Adrenal gland (tissue), 12 donors: ENCODE data around the gene ARPC4. TPM values are rescaled to one million over a fixed set of nuclear protein-coding genes. Genes with fewer than 3 reads are reported as not detected.
"Not testable (repeated sequence)": the region's sequence is repeated elsewhere in the genome, so short reads cannot be mapped to it uniquely, and the experiment has no call there.

Source experiments
- DNase-seq, 7 donors: peaks; one replicate each; pipeline ENCODE4 v3.0.0-alpha.2; 2019 to 2020
- H3K27ac ChIP-seq, 5 donors: fragments of 200-600 bp; sonication (generic) in 4 of 5; 1 replicate in 3 of 5; 2 replicates in 2 of 5; pipeline versions ENCODE4 v1.5.1 to v1.8.0; 2016 to 2020; ENCODE audit warnings: mild to moderate bottlenecking in 1 of 5
- H3K27me3 ChIP-seq: fragments of 200-600 bp; 2 replicates; pipeline ENCODE4 v1.8.0; 2021
- H3K36me3 ChIP-seq, 2 donors: fragments of 200-600 bp; replicated peaks in 1 of 2; 1 replicate in 1 of 2; 2 replicates in 1 of 2; pipeline versions ENCODE4 v1.5.1 to v1.8.0; 2018 to 2022
- H3K4me1 ChIP-seq, 2 donors: fragments of 200-600 bp; replicated peaks in 1 of 2; 1 replicate in 1 of 2; 2 replicates in 1 of 2; pipeline versions ENCODE4 v1.5.1 to v1.8.0; 2018 to 2021
- H3K4me3 ChIP-seq, 4 donors: fragments of 200-600 bp; sonication (generic) in 3 of 4; one replicate each; pipeline ENCODE4 v1.5.1; 2016 to 2018
- H3K9me3 ChIP-seq, 3 donors: fragments of 200-600 bp; sonication (generic) in 1 of 3; replicated peaks in 1 of 3; 1 replicate in 2 of 3; 2 replicates in 1 of 3; pipeline versions ENCODE4 v1.5.1 to v1.8.0; 2016 to 2021
- POLR2A ChIP-seq, 2 donors: fragments of 450-650 bp; IDR thresholded peaks; one replicate each; pipeline ENCODE4 v1.6.1; 2017; ENCODE audit warnings: antibody characterized with exemption in 2 of 2, mild to moderate bottlenecking in 2 of 2, moderate library complexity in 1 of 2
- whole genome bisulfite sequencing, 4 donors: extraction: QIAGEN DNeasy Blood & Tissue Kit in 2 of 4; methylation state at CpG; one replicate each; pipeline versions ENCODE4 v1.1.5 to v1.1.7; 2013 to 2017; 5-methylcytosine and 5-hydroxymethylcytosine counted together
- intact Hi-C, 2 donors: fragments of 100-400 bp; cut with DNase I; formaldehyde crosslinking; loops; one replicate each; pipeline versions ENCODE4 v1.14.1 to v1.15.0; 2022 to 2023
- polyA plus RNA-seq, 3 donors: library from polyadenylated mRNA; stranded (reverse); fragments of 200-250 nt in 2 of 3; fragments of 350-450 nt in 1 of 3; fragmentation: Illumina TruSeq in 1 of 3; extraction: RNeasy Lipid Tissue Mini Kit (QIAGEN cat#74804) in 1 of 3; gene quantifications; one replicate each; pipeline ENCODE4 v1.2.3, GENCODE V29; 2013 to 2014
- total RNA-seq, 9 donors: library from RNA; depleted of rRNA in 4 of 9; stranded (reverse); fragments of >200 nt in 4 of 9; fragments of 120-200 nt in 1 of 9; fragmentation: NEBNext Ultra II Directional in 1 of 9; extraction: Animal tissue kit (Norgen Biotek cat#: 25700) in 1 of 9; gene quantifications; one replicate each; pipeline versions ENCODE4 v1.1.0 to v1.2.4, GENCODE V29; 2013 to 2023
- TF ChIP-seq, protein P1 (sequence below), 6 experiments: fragments of 450-650 bp in 4 of 6; fragments of 200-600 bp in 2 of 6; sonication (generic) in 1 of 6; IDR thresholded peaks; 1 replicate in 5 of 6; 2 replicates in 1 of 6; pipeline versions ENCODE4 v1.5.1 to v1.8.0; 2016 to 2021; ENCODE audit warnings: antibody characterized with exemption in 6 of 6, mild to moderate bottlenecking in 2 of 6, moderate library complexity in 1 of 6
- donor health status: healthy with polysubstance abuse.
- donor health status: Bipolar disorder and iron deficiency.
- donor health status: DM: yes; HTN: yes; CAD: no.
- donor health status: DM: no; HTN: no; CAD: no.
- donor health status: DM: no; HTN: no; CAD: no.
- donor health status: DM: yes; HTN: yes; CAD: no.

The ARPC4 gene
- total and polyA plus RNA-seq, 12 donors: 75.8 to 249 (median 176) TPM

DNA sequence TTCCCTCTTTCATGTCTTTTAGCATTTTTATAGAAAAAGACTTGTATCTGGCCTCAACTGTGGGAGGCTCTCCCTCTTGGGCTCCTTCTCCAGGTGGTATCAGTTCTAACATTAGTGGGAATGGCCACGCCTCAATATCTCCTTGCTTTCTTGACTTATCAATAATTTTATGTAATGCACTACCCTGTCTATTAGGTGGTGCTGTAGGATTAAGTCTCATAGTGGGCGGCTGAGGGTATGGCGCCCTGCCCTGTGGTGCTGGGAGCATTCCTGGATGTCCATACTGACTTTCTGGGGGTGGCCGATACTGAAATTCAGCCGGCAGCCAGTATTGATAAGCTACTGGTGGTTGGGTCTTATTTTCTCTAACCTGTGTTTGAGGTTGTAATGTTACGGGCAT lies 59.6 kb downstream of the ARPC4 start:
- intact Hi-C loops: no loop called here
- H3K4me1 ChIP-seq: no peaks in the 10 kb centered on the region
- no peaks in the 10 kb centered on the region for H3K27me3 ChIP-seq
- DNase-seq: no peak
- H3K27ac ChIP-seq: no peak overlapping the region
- no peaks in the 10 kb centered on the region for H3K9me3 ChIP-seq
- 86 to 94% (median 92%) methylated on average over 6 of the region's 6 CpGs for WGBS, 4 donors
- H3K36me3 ChIP-seq: no peaks in the 10 kb centered on the region
- no peak for TF ChIP-seq POLR2A (IDR thresholded peaks at IDR 0.05)
- TF ChIP-seq, protein P1, sequence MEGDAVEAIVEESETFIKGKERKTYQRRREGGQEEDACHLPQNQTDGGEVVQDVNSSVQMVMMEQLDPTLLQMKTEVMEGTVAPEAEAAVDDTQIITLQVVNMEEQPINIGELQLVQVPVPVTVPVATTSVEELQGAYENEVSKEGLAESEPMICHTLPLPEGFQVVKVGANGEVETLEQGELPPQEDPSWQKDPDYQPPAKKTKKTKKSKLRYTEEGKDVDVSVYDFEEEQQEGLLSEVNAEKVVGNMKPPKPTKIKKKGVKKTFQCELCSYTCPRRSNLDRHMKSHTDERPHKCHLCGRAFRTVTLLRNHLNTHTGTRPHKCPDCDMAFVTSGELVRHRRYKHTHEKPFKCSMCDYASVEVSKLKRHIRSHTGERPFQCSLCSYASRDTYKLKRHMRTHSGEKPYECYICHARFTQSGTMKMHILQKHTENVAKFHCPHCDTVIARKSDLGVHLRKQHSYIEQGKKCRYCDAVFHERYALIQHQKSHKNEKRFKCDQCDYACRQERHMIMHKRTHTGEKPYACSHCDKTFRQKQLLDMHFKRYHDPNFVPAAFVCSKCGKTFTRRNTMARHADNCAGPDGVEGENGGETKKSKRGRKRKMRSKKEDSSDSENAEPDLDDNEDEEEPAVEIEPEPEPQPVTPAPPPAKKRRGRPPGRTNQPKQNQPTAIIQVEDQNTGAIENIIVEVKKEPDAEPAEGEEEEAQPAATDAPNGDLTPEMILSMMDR (IDR thresholded peaks at IDR 0.05): no peak
- H3K4me3 ChIP-seq: no peak overlapping the region

DNA sequence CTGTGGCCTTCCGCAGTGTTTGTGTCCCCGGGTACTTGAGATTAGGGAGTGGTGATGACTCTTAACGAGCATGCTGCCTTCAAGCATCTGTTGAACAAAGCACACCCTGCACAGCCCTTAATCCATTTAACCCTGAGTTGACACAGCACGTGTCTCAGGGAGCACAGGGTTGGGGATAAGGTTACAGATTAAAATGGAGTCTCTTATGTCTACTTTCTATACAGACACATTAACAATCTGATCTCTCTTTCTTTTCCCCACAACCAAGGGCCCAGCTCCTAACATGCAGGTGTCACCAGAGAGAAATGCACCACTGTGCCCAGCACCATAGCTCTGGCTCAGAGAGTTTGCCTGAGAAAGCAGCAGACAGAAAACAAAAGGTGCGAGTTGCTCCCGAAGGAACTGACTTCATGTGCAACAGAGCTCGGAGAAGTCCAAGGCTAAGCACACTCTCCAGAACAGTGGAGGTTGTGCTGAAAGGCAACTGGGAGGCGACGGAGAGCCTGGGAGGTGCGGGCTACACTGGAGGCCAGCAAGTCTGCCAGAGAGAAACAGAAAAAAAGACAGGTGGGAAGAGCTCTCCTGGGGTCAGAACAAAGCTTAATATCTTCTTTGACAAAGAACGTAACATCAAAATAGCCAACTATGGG lies 61.5 kb downstream of the ARPC4 start:
- DNase-seq, intact Hi-C loops, H3K27me3 ChIP-seq, H3K27ac ChIP-seq, H3K4me3 ChIP-seq, H3K4me1 ChIP-seq, H3K36me3 ChIP-seq, H3K9me3 ChIP-seq: not testable (repeated sequence)
- 82 to 88% (median 85%) methylated on average over 9 to 11 of the region's 11 CpGs for WGBS, 4 donors

DNA sequence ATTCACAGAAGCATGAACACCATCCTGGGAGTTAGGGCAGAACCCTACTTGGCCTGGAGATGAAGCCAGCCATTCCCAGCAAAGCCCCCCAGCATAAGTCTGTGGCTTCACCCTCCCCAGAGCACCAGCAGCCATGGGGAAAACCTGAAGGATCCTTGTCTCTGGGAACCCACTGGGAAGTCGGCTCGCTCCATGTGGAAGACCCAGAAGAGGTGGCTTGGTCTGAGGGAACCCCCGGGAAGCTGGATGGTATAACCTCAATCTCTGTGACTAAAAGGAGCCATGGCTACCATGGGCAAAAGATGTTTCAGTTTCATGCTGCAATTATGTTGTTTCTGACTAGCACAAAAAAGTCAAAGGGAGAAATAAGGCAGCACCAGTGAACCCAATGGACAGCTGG lies 62.7 kb downstream of the ARPC4 start:
- intact Hi-C loops: no loop called here
- Histone ChIP-seq H3K9me3 (no peaks in the 10 kb centered on the region), H3K27ac (no peak overlapping the region), H3K27me3 (no peaks in the 10 kb centered on the region), H3K4me3 (no peak overlapping the region), H3K36me3 (no peaks in the 10 kb centered on the region), H3K4me1 (no peaks in the 10 kb centered on the region)
- WGBS, 4 donors: 88 to 100% (median 96%) methylated on average over 1 to 3 of the region's 3 CpGs
- no peak for DNase-seq
- TF ChIP-seq, protein P1 (IDR thresholded peaks at IDR 0.05): no peak
- TF ChIP-seq POLR2A (IDR thresholded peaks at IDR 0.05): no peak

Other genes with a start within 250 kb of the ARPC4 start
- gene LHFPL4, start 239.3 kb upstream of the ARPC4 start, total RNA-seq: 1 to 10 TPM in 3 of 9 donors, under 1 TPM in 4, not detected in 2; 0.04 to 2.9 (median 0.83) TPM
- gene LHFPL4, start 239.3 kb upstream of the ARPC4 start, polyA plus RNA-seq: 1 to 10 TPM in 2 of 3 donors, under 1 TPM in 1; 0.67 to 3.5 (median 1.2) TPM
- gene MTMR14, start 143.6 kb upstream of the ARPC4 start, total RNA-seq: 10 to 100 TPM; 34.2 to 73.0 (median 39.4) TPM
- 10 to 100 TPM; 26.9 to 54.1 (median 42.4) TPM for gene MTMR14, start 143.6 kb upstream of the ARPC4 start, polyA plus RNA-seq
- gene CPNE9, start 89.2 kb upstream of the ARPC4 start, total RNA-seq: 1 to 10 TPM in 4 of 9 donors, under 1 TPM in 4, not detected in 1; 0.11 to 2.1 (median 1.1) TPM
- 1 to 10 TPM; 1.6 to 9.2 (median 4.0) TPM for gene CPNE9, start 89.2 kb upstream of the ARPC4 start, polyA plus RNA-seq
- gene BRPF1, start 61.3 kb upstream of the ARPC4 start, total RNA-seq: 10 to 100 TPM; 10.6 to 18.7 (median 15.0) TPM
- 10 to 100 TPM in 2 of 3 donors, 1 to 10 TPM in 1; 7.4 to 14.6 (median 12.4) TPM for gene BRPF1, start 61.3 kb upstream of the ARPC4 start, polyA plus RNA-seq
- 10 to 100 TPM; 13.3 to 34.9 (median 22.3) TPM for gene OGG1, start 43.1 kb upstream of the ARPC4 start, total RNA-seq
- 10 to 100 TPM; 16.0 to 25.6 (median 21.2) TPM for gene OGG1, start 43.1 kb upstream of the ARPC4 start, polyA plus RNA-seq
- gene CAMK1, start 23.1 kb upstream of the ARPC4 start, total RNA-seq: 100 to 1,000 TPM in 7 of 9 donors, 10 to 100 TPM in 2; 12.7 to 261 (median 172) TPM
- 100 to 1,000 TPM in 2 of 3 donors, 10 to 100 TPM in 1; 51.5 to 281 (median 260) TPM for gene CAMK1, start 23.1 kb upstream of the ARPC4 start, polyA plus RNA-seq
- gene TADA3, start 609 bp upstream of the ARPC4 start, total RNA-seq: 100 to 1,000 TPM in 5 of 9 donors, 10 to 100 TPM in 4; 59.1 to 148 (median 114) TPM
- 100 to 1,000 TPM in 2 of 3 donors, 10 to 100 TPM in 1; 49.7 to 133 (median 117) TPM for gene TADA3, start 609 bp upstream of the ARPC4 start, polyA plus RNA-seq
- gene TTLL3, start 17.2 kb downstream of the ARPC4 start, total RNA-seq: 10 to 100 TPM; 13.8 to 68.0 (median 39.5) TPM
- gene TTLL3, start 17.2 kb downstream of the ARPC4 start, polyA plus RNA-seq: 100 to 1,000 TPM in 2 of 3 donors, 10 to 100 TPM in 1; 10.1 to 214 (median 146) TPM
- gene RPUSD3, start 50.9 kb downstream of the ARPC4 start, total RNA-seq: 100 to 1,000 TPM in 1 of 9 donors, 10 to 100 TPM in 8; 21.5 to 116 (median 50.8) TPM
- gene RPUSD3, start 50.9 kb downstream of the ARPC4 start, polyA plus RNA-seq: 10 to 100 TPM; 27.7 to 47.9 (median 35.1) TPM
- 1 to 10 TPM in 5 of 9 donors, under 1 TPM in 3, not detected in 1; 0.22 to 5.9 (median 1.2) TPM for gene CIDEC, start 87.2 kb downstream of the ARPC4 start, total RNA-seq
- 100 to 1,000 TPM in 1 of 3 donors, 1 to 10 TPM in 1, under 1 TPM in 1; 0.38 to 108 (median 3.9) TPM for gene CIDEC, start 87.2 kb downstream of the ARPC4 start, polyA plus RNA-seq
- 100 to 1,000 TPM in 2 of 9 donors, 10 to 100 TPM in 7; 47.2 to 116 (median 60.9) TPM for gene JAGN1, start 97.5 kb downstream of the ARPC4 start, total RNA-seq
- gene JAGN1, start 97.5 kb downstream of the ARPC4 start, polyA plus RNA-seq: 10 to 100 TPM; 31.4 to 69.7 (median 58.2) TPM
- gene IL17RE, start 109.8 kb downstream of the ARPC4 start, total RNA-seq: 1 to 10 TPM in 6 of 9 donors, under 1 TPM in 3; 0.22 to 3.3 (median 1.4) TPM
- 1 to 10 TPM in 2 of 3 donors, under 1 TPM in 1; 0.51 to 4.3 (median 2.3) TPM for gene IL17RE, start 109.8 kb downstream of the ARPC4 start, polyA plus RNA-seq
- gene IL17RC, start 124.0 kb downstream of the ARPC4 start, total RNA-seq: 100 to 1,000 TPM in 2 of 9 donors, 10 to 100 TPM in 7; 24.7 to 141 (median 89.8) TPM
- gene IL17RC, start 124.0 kb downstream of the ARPC4 start, polyA plus RNA-seq: 100 to 1,000 TPM in 2 of 3 donors, 10 to 100 TPM in 1; 20.5 to 283 (median 208) TPM
- gene CRELD1, start 140.8 kb downstream of the ARPC4 start, total RNA-seq: 10 to 100 TPM; 28.8 to 95.4 (median 45.1) TPM
- 100 to 1,000 TPM in 1 of 3 donors, 10 to 100 TPM in 2; 30.2 to 137 (median 66.3) TPM for gene CRELD1, start 140.8 kb downstream of the ARPC4 start, polyA plus RNA-seq
- gene PRRT3, start 159.3 kb downstream of the ARPC4 start, total RNA-seq: 1 to 10 TPM in 7 of 9 donors, under 1 TPM in 2; 0.30 to 6.4 (median 3.3) TPM
- 1 to 10 TPM; 2.2 to 2.9 (median 2.5) TPM for gene PRRT3, start 159.3 kb downstream of the ARPC4 start, polyA plus RNA-seq
- gene EMC3, start 193.8 kb downstream of the ARPC4 start, total RNA-seq: 100 to 1,000 TPM in 6 of 9 donors, 10 to 100 TPM in 3; 49.9 to 141 (median 111) TPM
- 100 to 1,000 TPM in 1 of 3 donors, 10 to 100 TPM in 2; 11.3 to 191 (median 37.6) TPM for gene EMC3, start 193.8 kb downstream of the ARPC4 start, polyA plus RNA-seq
- gene FANCD2, start 233.4 kb downstream of the ARPC4 start, total RNA-seq: 10 to 100 TPM in 1 of 9 donors, 1 to 10 TPM in 6, under 1 TPM in 2; 0.48 to 14.5 (median 2.6) TPM
- 1 to 10 TPM; 1.2 to 3.8 (median 2.5) TPM for gene FANCD2, start 233.4 kb downstream of the ARPC4 start, polyA plus RNA-seq